ENCODE data around the gene HERC2.

DNA sequence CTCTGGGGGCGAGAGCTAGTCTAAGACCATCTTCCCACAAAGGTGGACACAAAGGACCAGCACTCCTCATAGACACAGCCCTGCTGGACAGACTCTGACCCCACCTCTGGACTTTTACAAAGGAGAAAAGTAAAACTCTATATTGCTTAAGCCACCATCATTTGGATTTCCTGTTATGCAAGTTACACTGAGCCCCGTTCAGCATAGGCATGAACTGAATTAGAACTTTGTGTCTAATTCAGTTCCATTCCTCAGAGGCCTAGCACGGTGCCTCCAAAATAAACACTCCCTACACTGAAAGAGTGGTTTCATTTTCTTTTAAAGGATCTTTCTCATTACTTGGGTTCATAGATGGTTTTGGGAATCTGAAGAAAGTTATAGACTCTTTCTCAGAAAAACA is 143.7 kb downstream of the HERC2 start:
- no peak for TF ChIP-seq POLR2A (IDR thresholded peaks at IDR 0.05; ENCODE audit: extremely low read depth, insufficient read length)
- TF ChIP-seq, protein P1, sequence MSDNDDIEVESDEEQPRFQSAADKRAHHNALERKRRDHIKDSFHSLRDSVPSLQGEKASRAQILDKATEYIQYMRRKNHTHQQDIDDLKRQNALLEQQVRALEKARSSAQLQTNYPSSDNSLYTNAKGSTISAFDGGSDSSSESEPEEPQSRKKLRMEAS (IDR thresholded peaks at IDR 0.05; ENCODE audit: low read depth, low read length): no peak
- TF ChIP-seq, protein P2, sequence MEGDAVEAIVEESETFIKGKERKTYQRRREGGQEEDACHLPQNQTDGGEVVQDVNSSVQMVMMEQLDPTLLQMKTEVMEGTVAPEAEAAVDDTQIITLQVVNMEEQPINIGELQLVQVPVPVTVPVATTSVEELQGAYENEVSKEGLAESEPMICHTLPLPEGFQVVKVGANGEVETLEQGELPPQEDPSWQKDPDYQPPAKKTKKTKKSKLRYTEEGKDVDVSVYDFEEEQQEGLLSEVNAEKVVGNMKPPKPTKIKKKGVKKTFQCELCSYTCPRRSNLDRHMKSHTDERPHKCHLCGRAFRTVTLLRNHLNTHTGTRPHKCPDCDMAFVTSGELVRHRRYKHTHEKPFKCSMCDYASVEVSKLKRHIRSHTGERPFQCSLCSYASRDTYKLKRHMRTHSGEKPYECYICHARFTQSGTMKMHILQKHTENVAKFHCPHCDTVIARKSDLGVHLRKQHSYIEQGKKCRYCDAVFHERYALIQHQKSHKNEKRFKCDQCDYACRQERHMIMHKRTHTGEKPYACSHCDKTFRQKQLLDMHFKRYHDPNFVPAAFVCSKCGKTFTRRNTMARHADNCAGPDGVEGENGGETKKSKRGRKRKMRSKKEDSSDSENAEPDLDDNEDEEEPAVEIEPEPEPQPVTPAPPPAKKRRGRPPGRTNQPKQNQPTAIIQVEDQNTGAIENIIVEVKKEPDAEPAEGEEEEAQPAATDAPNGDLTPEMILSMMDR (IDR thresholded peaks at IDR 0.05; ENCODE audit: low read depth, low read length): no peak
- no peak for TF ChIP-seq MYC (IDR thresholded peaks at IDR 0.05; ENCODE audit: low read depth, low read length)
